Astrocyte of the cerebellum (primary cell): ENCODE measurements around the gene ATP11A.

Experiments used
- DNase-seq: peaks from one replicate; pipeline ENCODE4 v3.0.0-alpha.2; 2011; ENCODE audit warnings: low read depth
- H3K4me3 ChIP-seq: 2 replicates; pipeline ENCODE4 v1.5.1; 2011; ENCODE audit warnings: mild to moderate bottlenecking, low read depth, low read length, moderate library complexity
- in situ Hi-C: cut with HindIII; loops from 2 replicates; pipeline ENCODE4 v1.10.0; 2017; ENCODE audit warnings: low sequenced_read_pairs
- TF ChIP-seq, protein P1 (sequence below): IDR thresholded peaks from 2 replicates; pipeline ENCODE4 v1.5.1; 2012; ENCODE audit warnings: low read length, low read depth, moderate library complexity, mild to moderate bottlenecking; ENCODE audit errors: missing control alignments

The ATP11A gene

DNA sequence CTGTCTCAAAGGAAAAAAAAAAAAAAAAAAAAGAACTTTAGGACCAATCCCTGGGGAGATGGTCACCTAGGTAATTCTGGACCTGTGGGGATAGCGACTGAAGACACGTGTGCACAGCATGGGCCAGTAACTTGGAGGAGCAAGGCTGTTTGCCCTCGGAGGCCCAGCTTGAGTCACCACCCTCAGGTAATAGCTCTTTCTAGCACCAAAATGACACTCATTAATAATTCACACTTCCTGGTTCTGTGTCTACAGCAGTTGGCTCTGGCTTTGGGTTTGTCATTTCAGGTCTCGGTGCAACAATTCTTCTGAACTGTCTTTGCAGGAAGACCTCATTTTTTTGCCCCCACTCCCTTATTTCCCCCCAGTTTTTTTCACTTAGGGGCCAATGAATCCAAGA lies 3.9 kb upstream of the ATP11A start:
- no peak for DNase-seq
- in situ Hi-C loops, result no loop called here
- TF ChIP-seq, protein P1, sequence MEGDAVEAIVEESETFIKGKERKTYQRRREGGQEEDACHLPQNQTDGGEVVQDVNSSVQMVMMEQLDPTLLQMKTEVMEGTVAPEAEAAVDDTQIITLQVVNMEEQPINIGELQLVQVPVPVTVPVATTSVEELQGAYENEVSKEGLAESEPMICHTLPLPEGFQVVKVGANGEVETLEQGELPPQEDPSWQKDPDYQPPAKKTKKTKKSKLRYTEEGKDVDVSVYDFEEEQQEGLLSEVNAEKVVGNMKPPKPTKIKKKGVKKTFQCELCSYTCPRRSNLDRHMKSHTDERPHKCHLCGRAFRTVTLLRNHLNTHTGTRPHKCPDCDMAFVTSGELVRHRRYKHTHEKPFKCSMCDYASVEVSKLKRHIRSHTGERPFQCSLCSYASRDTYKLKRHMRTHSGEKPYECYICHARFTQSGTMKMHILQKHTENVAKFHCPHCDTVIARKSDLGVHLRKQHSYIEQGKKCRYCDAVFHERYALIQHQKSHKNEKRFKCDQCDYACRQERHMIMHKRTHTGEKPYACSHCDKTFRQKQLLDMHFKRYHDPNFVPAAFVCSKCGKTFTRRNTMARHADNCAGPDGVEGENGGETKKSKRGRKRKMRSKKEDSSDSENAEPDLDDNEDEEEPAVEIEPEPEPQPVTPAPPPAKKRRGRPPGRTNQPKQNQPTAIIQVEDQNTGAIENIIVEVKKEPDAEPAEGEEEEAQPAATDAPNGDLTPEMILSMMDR, result no peak
- no peak overlapping the region for H3K4me3 ChIP-seq

DNA sequence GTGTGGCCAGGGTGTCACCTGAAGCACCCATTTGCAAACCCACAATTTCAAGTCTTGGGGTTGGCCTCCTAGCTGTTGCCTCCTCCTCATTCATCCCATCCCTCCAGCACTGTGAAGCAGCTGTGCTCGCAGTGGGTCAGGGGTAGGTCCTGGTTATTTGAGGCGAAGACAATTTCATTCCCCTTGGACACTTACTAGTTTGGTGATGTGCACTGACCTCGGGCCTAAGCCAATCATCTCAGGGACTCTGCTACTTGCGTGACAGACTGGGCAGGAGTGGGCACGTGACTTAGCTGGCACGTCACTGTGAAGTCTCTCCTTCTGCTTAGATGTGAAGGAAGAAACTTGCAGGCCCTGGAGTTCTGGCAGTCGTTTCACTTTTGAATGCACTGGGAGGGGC lies 3.5 kb upstream of the ATP11A start:
- in situ Hi-C loops, result no loop called here

DNA sequence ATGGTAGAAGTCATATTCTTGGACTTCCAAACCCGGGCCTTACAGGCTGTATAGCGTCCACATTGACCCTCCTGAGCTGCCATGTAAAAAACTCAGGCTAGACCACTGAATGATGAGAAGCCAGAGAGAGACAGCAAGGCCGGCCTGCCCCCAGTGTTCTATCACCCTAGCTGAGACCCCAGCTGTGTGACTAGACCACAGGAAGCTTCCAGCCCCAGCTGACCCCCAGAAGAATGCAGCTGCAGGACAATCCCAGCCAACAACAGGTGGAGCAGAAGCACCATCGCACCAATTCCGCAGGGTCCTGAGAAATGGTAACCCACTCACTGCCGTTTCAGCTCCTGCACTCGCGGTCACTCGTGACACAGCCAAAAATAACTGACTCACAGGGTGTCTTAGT lies 2.9 kb upstream of the ATP11A start:
- TF ChIP-seq, protein P1, result no peak
- in situ Hi-C loops, result no loop called here
- no peak overlapping the region for H3K4me3 ChIP-seq
- DNase-seq, result no peak

More for the DNA sequence above, 3.5 kb upstream of the ATP11A start:
- no peak overlapping the region for H3K4me3 ChIP-seq
- no peak for DNase-seq
- TF ChIP-seq, protein P1, result no peak

DNA sequence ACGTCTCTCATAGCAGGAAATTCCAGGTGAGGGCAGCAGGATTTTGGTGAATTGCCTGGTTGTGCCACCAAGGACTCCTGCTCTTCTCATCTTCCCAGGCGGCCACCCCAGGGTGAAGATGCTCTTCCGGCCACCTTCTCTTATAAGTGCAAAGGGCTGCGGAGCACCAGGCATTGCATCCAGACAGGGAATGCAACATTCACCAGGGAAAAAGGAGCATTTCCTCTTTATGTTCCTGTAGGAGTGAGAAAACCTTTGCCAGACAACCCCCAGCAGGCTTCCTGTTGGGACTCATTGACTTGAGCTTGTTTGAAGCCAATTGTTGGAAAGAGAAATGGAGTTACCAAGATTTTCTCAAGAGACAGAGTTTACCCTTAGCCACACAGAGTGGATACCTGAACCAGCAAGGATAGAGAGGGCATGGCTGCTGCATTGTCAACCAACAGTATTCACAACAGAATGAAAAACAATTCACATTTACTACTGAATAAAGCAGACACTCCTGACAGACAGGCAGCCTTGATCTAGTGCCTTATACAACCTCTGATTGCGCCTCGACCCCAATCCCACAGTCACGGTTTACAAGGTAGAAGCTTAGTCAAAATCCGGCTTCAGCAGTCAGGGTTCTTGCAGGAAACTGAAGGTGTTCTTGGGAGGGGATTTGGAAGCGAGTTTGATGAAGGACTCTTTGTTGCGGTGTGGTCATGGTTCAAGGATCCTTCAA lies 1.8 kb upstream of the ATP11A start:
- TF ChIP-seq, protein P1, result no peak
- DNase-seq, result no peak
- no peak overlapping the region for H3K4me3 ChIP-seq
- in situ Hi-C loops, result no loop called here

DNA sequence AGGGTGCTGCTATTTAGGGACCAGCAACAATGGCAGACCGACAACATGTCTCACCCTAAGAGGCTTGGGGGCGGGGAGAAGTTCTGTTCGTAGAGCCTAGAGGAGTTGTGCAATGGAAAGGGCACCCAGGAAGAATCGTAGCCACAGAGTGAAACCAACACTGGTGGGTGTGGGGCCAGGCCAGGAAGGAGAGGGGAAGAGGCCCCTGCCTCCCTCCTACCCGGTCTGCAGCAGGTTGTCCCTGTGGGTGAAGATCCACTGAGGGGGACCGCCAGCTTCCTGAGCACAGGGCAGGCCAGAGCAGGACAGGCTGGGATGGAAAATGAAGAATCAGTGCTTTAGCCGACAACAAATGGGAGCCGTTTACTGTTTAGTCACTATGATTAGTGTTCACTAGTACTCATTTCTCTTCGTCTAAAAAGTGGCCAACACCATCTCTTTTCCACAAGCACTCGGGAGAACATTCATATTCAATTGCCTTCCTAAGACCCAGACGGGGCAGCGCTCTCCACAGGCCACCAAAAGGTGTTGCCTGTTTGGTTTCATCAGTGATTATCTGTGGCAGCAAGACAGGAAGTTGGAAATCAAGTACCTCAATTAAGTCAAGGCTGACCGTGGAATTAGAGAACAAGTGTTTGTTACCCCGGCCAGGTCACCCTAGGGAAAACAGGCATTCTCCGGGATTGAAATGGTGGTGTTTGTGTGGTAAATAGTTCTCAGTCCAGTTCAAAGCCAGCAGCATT lies 1.1 kb upstream of the ATP11A start:
- TF ChIP-seq, protein P1, result no peak
- in situ Hi-C loops, result no loop called here
- H3K4me3 ChIP-seq, result no peak overlapping the region
- DNase-seq, result no peak

DNA sequence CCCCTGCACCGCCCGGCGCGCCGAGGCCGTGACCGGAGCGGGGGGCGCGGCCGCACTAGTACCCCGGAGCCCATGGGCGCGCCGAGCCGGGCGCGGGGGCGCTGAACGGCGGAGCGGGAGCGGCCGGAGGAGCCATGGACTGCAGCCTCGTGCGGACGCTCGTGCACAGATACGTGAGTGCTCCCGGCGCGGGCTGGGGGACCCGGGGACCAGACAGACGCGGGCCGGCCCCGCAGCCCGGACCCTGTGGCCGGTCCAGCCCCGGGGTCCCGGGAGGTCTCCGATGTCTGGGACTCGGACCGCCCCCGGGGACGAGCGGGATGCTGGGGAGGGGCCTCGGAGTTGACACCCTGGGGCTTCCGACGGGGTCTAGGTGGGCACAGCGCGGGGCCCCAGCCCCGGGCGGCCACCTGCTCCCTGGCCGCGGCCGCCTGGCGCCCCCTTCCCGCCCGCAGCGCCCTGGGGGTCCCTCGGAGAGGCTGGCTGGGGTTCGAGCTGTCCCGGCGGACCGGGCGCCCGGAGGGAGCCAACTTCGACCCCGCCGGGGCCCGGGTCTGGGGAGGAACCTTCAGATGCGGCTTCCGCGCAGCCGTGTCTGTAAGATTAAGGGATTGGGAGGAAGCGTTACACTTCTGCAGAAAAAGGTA lies 568 bp downstream of the ATP11A start:
- in situ Hi-C loops, result loop anchor here (5.0 kb wide), 1 partner anchor 92 kb away; no protein-coding TSS in a partner anchor
- DNase-seq, result peak; percentile 3
- TF ChIP-seq, protein P1, result no peak
- peak overlapping the region; percentile 63 for H3K4me3 ChIP-seq
